B cell (primary cell): ENCODE data around the gene APMAP. TPM values are rescaled to one million over a fixed set of nuclear protein-coding genes. Genes with fewer than 3 reads are reported as not detected.

Source experiments
- ATAC-seq: fragments of 200-7000 bp; cut with Tn5 transposase; one replicate; pipeline ENCODE4 v1.10.0; 2021; ENCODE audit warnings: low read depth, mild to moderate bottlenecking, moderate number of reproducible peaks, moderate library complexity
- CTCF ChIA-PET: fragments of 350-600 bp; sonication (Branson Sonifier 250); formaldehyde crosslinking; loops from one replicate; lab custom pipeline; 2021; ENCODE audit warnings: antibody characterized with exemption, inconsistent platforms; lab: Charles Lee
- POLR2A ChIA-PET: fragments of 350-600 bp; sonication (Branson Sonifier 250); formaldehyde crosslinking; loops from one replicate; lab custom pipeline; 2021; ENCODE audit warnings: antibody characterized with exemption; lab: Charles Lee
- DNase-seq: peaks from one replicate; pipeline ENCODE4 v3.0.0; 2013
- H2AFZ ChIP-seq: 2 replicates; pipeline ENCODE4 v1.6.1; 2012; ENCODE audit warnings: mild to moderate bottlenecking, low read depth, low read length; ENCODE audit not compliant: insufficient read depth, poor library complexity, severe bottlenecking
- H3K27ac ChIP-seq, 2 donors: 1 replicate in 1 of 2; 2 replicates in 1 of 2; pipeline ENCODE4 v1.5.1; 2012 to 2013; ENCODE audit warnings: low read length in 2 of 2, mild to moderate bottlenecking in 2 of 2, moderate library complexity in 1 of 2
- H3K27me3 ChIP-seq, 4 experiments: fragments of 200-600 bp in 1 of 4; sonication (generic) in 1 of 4; replicated peaks in 1 of 4; 1 replicate in 2 of 4; 2 replicates in 2 of 4; pipeline versions ENCODE4 v1.6.1 to v1.7.0; 2013 to 2016; ENCODE audit warnings: low read length in 3 of 4, mild to moderate bottlenecking in 2 of 4, mixed read lengths in 1 of 4, moderate library complexity in 1 of 4; ENCODE audit not compliant: insufficient read depth in 4 of 4, control insufficient read depth in 3 of 4; ENCODE audit errors: control extremely low read depth in 1 of 4
- H3K36me3 ChIP-seq, 2 experiments: replicated peaks in 1 of 2; 1 replicate in 1 of 2; 2 replicates in 1 of 2; pipeline versions ENCODE4 v1.6.1 to v1.7.1; 2013; ENCODE audit warnings: low read length in 1 of 2; ENCODE audit not compliant: insufficient read depth in 2 of 2, control insufficient read depth in 1 of 2; ENCODE audit errors: control extremely low read depth in 1 of 2, extremely low read depth in 1 of 2
- H3K4me1 ChIP-seq, 2 donors: fragments of 200-600 bp in 1 of 2; sonication (generic) in 1 of 2; 1 replicate in 1 of 2; 2 replicates in 1 of 2; pipeline versions ENCODE4 v1.5.1 to v1.6.1; 2013 to 2017; ENCODE audit warnings: low read length in 2 of 2; ENCODE audit not compliant: control insufficient read depth in 2 of 2, insufficient read depth in 2 of 2
- H3K4me2 ChIP-seq: replicated peaks from 2 replicates; pipeline ENCODE3; 2012; ENCODE audit warnings: mild to moderate bottlenecking, low read depth, low read length; ENCODE audit not compliant: poor library complexity, severe bottlenecking
- H3K4me3 ChIP-seq, 5 experiments: fragments of 200-600 bp in 1 of 5; sonication (generic) in 1 of 5; 1 replicate in 3 of 5; 2 replicates in 2 of 5; pipeline versions ENCODE4 v1.5.1 to v1.7.0; 2011 to 2016; ENCODE audit warnings: low read length in 4 of 5, mild to moderate bottlenecking in 4 of 5, low read depth in 2 of 5, control low read depth in 1 of 5, moderate library complexity in 1 of 5; ENCODE audit not compliant: insufficient read depth in 1 of 5; ENCODE audit errors: control extremely low read depth in 1 of 5, extremely low read depth in 1 of 5
- H3K79me2 ChIP-seq: fragments of 200-600 bp; sonication (generic); one replicate; pipeline ENCODE4 v1.6.0; 2016; ENCODE audit warnings: low read length; ENCODE audit not compliant: control insufficient read depth, insufficient read depth
- H3K9ac ChIP-seq: fragments of 200-600 bp; sonication (generic); 2 replicates; pipeline ENCODE4 v1.6.1; 2017; ENCODE audit warnings: mild to moderate bottlenecking, low read length, moderate library complexity
- H3K9me3 ChIP-seq, 3 donors: one replicate each; pipeline versions ENCODE4 v1.6.1 to v1.7.1; 2013; ENCODE audit warnings: low read length in 2 of 3; ENCODE audit not compliant: control insufficient read depth in 2 of 3, insufficient read depth in 1 of 3; ENCODE audit errors: control extremely low read depth in 1 of 3
- H4K20me1 ChIP-seq: 2 replicates; pipeline ENCODE4 v1.6.0; 2012; ENCODE audit warnings: mild to moderate bottlenecking, low read length; ENCODE audit not compliant: insufficient read depth, control insufficient read depth, poor library complexity, severe bottlenecking
- H3K27ac Mint-ChIP-seq: one replicate; pipeline ENCODE4 v1.8.0; 2021; ENCODE audit warnings: mixed read lengths
- H3K27me3 Mint-ChIP-seq: one replicate; pipeline ENCODE4 v1.8.0; 2021; ENCODE audit warnings: mixed read lengths
- H3K4me1 Mint-ChIP-seq: one replicate; pipeline ENCODE4 v1.8.0; 2021; ENCODE audit warnings: mixed read lengths
- H3K4me3 Mint-ChIP-seq: one replicate; pipeline ENCODE4 v1.8.0; 2021; ENCODE audit warnings: mixed read lengths
- H3K9me3 Mint-ChIP-seq: one replicate; pipeline ENCODE4 v1.8.0; 2022; ENCODE audit warnings: mixed read lengths; ENCODE audit not compliant: insufficient read depth
- CTCF ChIP-seq: fragments of 200-600 bp; IDR thresholded peaks from one replicate; pipeline ENCODE4 v1.8.0; 2022; ENCODE audit warnings: antibody characterized with exemption, mild to moderate bottlenecking
- EZH2 ChIP-seq: IDR thresholded peaks from 2 replicates; pipeline ENCODE4 v1.6.1; 2012; ENCODE audit warnings: borderline replicate concordance, low read depth, mild to moderate bottlenecking, moderate library complexity, low read length; ENCODE audit not compliant: insufficient read depth, poor library complexity, severe bottlenecking
- WGBS: methylation state at CpG from one replicate; pipeline ENCODE4 v1.1.5; 2013; ENCODE audit warnings: missing lambda C conversion rate; ENCODE audit not compliant: insufficient coverage; 5-methylcytosine and 5-hydroxymethylcytosine counted together
- intact Hi-C: fragments of 100-400 bp; cut with micrococcal nuclease; formaldehyde crosslinking; loops from one replicate; pipeline ENCODE4 v1.10.0; 2022
- polyA plus RNA-seq: library from polyadenylated mRNA; depleted of rRNA; stranded (reverse); fragments of >200 nt; gene quantifications from 2 replicates; pipeline ENCODE4 v1.2.3, GENCODE V29; 2012
- total RNA-seq, 2 donors: library from RNA; stranded (reverse); fragments of 120-200 nt in 1 of 2; gene quantifications; 1 replicate in 1 of 2; 2 replicates in 1 of 2; pipeline versions ENCODE4 v1.2.3 to v1.2.4, GENCODE V29; 2013 to 2022

Gene APMAP
- total and polyA plus RNA-seq, 2 donors (not counting 1 experiment from before 2014, with no cell fraction given): 9.1 to 28.0 TPM

GRCh38 chr20:25037288-25038102 lies 44.9 kb upstream of the APMAP start:
- Histone ChIP-seq H3K9me3 (no peaks in the 10 kb centered on the region), H3K9ac (peak overlapping the region; percentile 48), H3K4me3 (peak overlapping the region in 1 of 5 experiments; percentile 44), H3K27ac (peak overlapping the region; percentile 17 to 63), H2AFZ (peak overlapping the region; percentile 16), H3K4me2 (peak overlapping the region; percentile 68), H3K36me3 (peaks cover 0 to 33% of the 10 kb centered on the region in 2 experiments), H3K79me2 (peaks cover 93% of the 10 kb centered on the region), H4K20me1 (peaks cover 60% of the 10 kb centered on the region), H3K4me1 (peaks cover 55 to 59% of the 10 kb centered on the region in 2 donors), H3K27me3 (no peaks in the 10 kb centered on the region)
- intact Hi-C loops: loop anchor here (1.0 to 5.0 kb wide), 2 partner anchors 20 to 160 kb away; partner anchors contain the start of gene ENTPD6
- TF ChIP-seq EZH2 (no peak), CTCF (no peak)
- ChIA-PET CTCF (interaction anchor here (0.6 to 2.1 kb wide), 7 partner anchors 12 to 44 kb away, joined by 3 to 9 read pairs (median 4); partner anchors contain the start of gene ACSS1), POLR2A (interaction anchor here (0.8 to 2.2 kb wide), 2 partner anchors 18 to 20 kb away, joined by 3 to 20 read pairs; partner anchors contain the start of gene ACSS1)
- no peaks in the 10 kb centered on the region for H3K27me3 Mint-ChIP-seq
- no peaks in the 10 kb centered on the region for H3K9me3 Mint-ChIP-seq
- WGBS: 46% methylated on average over 9 of the region's 15 CpGs
- ATAC-seq (peak; percentile 87), DNase-seq (peak; percentile 43)
- peak overlapping the region; percentile 91 for H3K27ac Mint-ChIP-seq
- peak overlapping the region; percentile 77 for H3K4me3 Mint-ChIP-seq
- peaks cover 61% of the 10 kb centered on the region for H3K4me1 Mint-ChIP-seq
